Frontal cortex (tissue), 4 donors: ENCODE results near the gene SNX27. TPM values are rescaled to one million over a fixed set of nuclear protein-coding genes. Genes with fewer than 3 reads are reported as not detected.

Source experiments
- DNase-seq, 2 donors: peaks; one replicate each; pipeline ENCODE4 v3.0.0; 2012; ENCODE audit warnings: low spot score in 2 of 2
- FAIRE-seq: peaks from 2 replicates; lab custom pipeline; 2012; peaks lifted over from hg19 to GRCh38; lab: Jason Lieb, UNC
- total RNA-seq: library from RNA; depleted of rRNA; stranded (reverse); fragments of >200 nt; gene quantifications from one replicate; pipeline ENCODE4 v1.2.3, GENCODE V29; 2014
- donor health status: control.
- donor health status: control.
- donor health status: control.

SNX27 gene
- total RNA-seq, result 75.8 TPM

DNA sequence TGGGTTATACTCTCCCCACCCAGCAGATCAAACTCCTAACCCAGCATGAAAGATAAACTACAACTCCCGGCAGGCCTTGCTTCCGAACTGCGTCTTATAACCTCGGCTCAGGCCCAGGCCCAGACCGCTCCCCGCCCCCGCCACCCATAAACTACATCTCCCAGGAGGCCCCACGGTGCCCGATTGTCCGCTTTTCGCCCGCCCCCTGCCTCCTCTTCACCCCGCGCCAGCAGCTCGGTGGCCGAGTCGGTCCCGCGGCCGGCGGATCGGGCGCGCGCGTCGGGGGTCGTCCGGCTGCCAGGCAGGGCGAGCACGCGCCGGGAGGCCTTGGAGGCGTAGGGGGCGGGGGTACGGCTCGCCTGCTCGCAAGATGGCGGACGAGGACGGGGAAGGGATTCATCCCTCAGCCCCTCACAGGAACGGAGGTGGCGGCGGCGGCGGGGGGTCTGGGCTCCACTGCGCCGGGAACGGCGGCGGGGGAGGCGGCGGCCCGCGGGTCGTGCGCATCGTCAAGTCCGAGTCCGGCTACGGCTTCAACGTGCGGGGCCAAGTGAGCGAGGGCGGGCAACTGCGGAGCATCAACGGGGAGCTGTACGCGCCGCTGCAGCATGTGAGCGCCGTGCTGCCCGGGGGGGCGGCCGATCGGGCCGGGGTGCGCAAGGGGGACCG lies at the start of gene SNX27:
Gene SNX27 (plus strand): TSS at position 219 of the 669 bp plus-strand sequence. CDS start 152 bp downstream, at position 371.
- DNase-seq, result peak; percentile 90 to 93
- FAIRE-seq, result no peak

DNA sequence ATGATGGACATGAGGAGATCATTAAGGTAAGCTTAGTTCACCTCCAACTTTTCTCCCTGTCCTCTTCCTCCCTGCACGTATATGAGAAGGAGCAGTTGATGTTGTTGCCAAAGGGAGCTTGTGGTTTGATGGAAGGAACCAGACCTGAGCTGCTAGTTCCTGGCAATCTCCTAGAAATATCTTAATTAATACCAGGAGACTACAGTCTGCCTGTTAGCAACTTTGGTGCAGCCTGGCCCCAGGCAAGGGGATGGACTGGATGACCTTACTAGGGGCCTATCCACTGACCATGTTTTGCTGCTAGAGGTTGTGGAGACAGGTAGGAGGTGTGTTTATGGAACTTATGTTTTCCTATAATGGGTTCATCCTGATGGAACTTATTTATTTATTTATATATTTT lies 49.2 kb upstream of the SNX27 start:
- no peak for FAIRE-seq

DNA sequence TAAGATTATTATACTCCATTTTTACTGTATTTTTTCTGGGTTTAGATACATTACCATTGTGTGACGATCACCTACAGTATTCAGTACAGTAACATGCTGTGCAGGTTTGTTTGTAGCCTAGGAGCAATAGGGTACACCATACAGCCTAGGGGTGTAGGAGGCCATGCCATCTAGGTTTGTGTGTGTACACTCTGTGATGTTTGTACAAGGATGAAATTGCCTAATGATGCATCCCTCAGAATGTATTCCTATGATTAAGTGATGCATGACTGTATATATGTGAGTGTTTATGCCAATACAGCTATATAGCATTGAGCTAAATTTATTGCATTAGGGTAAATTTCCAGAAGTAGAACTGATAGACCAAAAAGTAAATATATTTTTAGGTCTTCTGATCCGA lies 48.5 kb upstream of the SNX27 start:
- no peak for DNase-seq

More for the DNA sequence above, 49.2 kb upstream of the SNX27 start:
- no peak for DNase-seq

GRCh38 chr1:151565502-151566189 lies 46.2 kb upstream of the SNX27 start:
- FAIRE-seq, result no peak
- no peak for DNase-seq

More for the DNA sequence above, 48.5 kb upstream of the SNX27 start:
- no peak for FAIRE-seq

DNA sequence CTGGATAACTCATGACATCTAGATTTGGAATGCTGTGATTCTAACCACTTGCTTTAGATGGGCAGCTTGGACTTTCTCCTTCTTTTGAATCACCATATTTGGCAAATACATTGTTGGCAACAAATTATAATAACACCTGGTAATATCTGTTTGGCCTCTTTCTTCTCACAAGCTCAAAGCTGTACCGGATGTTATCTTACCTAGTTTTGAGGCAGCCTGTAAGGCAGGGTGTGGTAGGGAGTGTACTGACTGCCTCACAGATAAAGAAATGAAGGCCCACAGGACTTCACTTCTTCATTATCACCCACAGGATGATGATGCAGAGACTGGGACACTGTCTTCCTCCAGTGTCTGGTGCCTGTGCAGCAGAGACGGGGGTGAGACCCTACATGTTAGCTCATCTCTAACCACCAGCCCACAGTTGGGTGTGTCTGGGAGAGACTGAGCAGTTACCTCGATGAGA lies 43.2 kb upstream of the SNX27 start:
- FAIRE-seq, result no peak

DNA sequence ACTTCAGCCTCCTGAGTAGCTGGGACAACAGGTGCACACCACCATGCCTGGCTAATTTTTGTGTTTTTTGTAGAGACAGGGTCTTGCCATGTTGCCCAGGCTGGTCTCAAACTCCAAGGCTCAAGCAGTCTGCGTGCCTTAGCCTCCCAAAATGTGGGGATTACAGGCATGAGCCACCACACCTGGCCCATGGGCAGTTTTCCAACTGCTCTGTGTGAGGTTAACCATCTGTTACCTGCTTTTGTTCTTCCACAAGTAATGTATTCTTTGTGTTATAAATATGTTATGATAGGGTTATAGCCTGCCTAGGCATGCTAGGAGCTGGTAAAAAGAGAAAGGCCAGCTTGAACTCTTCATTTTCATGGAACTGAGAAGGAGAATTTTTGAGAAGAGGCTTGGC lies 41.0 kb upstream of the SNX27 start:
- FAIRE-seq, result no peak
- DNase-seq, result no peak

More for the DNA sequence above, 43.2 kb upstream of the SNX27 start:
- no peak for DNase-seq

GRCh38 chr1:151574575-151575529 lies 37.0 kb upstream of the SNX27 start:
- FAIRE-seq (no peak), DNase-seq (no peak)

DNA sequence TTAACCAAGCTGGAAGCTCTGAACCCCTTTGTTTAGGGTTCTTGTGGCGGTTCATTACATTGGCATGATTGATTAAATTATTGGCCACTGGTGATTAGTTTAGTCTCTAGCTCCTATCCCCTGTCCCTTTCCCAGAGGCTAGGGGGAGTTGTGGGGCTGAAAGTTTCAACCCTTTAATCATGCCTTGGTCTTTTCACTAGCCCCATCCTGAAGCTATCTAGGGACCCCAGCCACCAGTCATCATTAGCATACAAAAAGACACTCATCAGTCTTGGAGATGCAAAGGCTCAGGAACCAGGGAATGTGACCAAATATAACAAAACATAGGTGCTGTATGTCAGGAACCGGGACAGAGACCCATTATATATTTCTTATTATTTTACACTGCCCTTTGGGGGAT lies 34.7 kb upstream of the SNX27 start:
- DNase-seq (no peak), FAIRE-seq (no peak)

- no peak for DNase-seq
- no peak for FAIRE-seq
Observed at GRCh38 chr1:151578941-151579340, 32.9 kb upstream of the SNX27 start.

DNA sequence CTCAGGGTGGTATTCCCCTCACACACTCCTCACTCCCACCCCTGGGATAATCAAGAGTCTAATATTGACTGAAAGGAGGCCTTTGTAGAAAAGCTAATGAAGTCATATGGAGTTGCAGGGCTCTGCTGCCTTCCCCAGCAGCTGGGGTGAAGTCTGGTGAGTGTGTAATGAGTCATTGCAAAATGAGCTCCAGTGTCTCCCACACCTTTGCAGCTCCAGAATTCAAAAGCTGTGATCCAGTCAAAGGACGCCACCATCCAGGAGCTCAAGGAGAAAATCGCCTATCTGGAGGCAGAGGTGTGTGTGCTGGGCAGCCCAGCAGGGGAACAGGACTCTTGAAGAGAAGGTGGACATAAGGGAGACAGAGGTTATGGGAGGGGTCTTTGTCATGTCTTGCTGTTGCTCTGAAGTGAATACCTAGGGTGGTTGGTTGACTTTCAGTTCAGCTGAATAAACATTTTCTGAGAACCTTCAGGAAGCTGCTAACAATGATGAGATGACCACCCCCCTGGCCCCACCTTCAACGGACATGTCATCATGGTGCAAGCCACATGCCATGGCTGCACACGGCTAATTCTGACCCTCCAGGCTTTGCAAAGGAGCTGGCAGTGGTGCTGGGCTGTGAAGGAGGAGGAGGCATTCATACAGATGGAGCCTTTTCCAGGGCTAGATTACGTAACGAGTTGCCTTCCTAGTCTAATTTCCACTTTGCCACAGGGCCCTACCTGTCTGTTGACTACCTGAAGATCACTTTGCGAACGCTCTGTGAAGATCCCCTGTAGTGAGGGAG lies 32.2 kb upstream of the SNX27 start:
- DNase-seq, result peak in 1 of 2 donors; percentile 35
- no peak for FAIRE-seq

DNA sequence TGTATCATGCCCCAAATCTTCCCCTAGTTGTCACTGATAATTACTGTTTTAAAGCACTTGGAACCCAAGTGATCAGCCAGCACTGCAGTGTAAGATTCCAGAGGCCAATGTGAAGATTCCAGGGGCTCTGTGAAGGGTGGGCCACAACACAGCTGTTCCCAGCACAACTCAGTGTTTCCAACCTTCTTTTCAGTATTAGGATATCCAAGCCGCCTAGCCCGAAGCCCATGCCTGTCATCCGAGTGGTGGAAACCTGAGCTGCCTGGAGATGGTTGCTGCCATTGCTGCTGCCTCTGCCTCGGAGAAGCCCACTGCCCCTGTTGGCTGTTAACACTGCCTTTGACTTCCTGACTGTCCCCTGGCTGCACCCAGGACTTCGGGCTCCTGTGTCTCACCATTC lies 30.4 kb upstream of the SNX27 start:
- no peak for DNase-seq
- FAIRE-seq, result no peak

DNA sequence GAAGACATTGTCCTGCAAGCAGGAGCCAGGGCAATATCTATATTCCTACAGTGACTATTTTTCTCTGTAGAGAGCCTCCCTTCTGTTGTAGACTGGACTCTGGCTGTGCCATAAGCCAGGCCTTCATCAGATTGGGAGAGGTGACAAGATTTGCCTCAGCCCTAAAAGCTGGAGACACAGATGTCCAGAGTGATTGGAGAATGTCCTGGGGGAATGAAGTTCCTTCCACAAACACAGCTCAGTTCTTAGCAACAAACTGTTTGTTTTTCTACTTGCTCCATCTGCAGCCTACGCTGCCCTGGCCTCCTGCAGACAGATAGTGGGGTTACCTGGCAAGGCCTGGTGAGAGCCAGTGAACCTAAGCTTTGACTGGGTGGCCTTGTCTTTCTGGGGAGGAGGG lies 29.9 kb upstream of the SNX27 start:
- FAIRE-seq, result no peak
- DNase-seq, result no peak

GRCh38 chr1:151583796-151584195 lies 28.1 kb upstream of the SNX27 start:
- FAIRE-seq, result no peak
- no peak for DNase-seq

- DNase-seq, result no peak
- no peak for FAIRE-seq
Observed at GRCh38 chr1:151584278-151584677, 27.6 kb upstream of the SNX27 start.

DNA sequence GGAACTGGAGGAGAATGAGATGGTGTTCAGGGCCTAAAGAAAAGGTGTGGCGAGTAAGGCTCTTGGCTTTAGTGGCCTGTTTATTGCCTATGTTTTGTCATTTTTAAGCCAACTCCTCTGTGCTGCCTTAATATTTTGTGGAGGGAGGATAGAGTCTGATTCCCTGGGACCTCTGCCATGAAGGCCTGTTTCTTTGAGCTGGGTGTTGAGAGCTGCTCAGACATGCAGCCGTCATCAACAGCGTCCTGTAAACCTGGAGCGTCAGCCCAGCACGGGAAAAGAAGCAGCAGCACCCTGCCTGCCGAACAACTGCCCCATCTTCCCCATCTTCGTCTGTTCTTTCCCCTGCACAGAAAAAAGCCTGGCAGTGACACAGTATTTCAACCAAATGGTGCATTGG lies 27.1 kb upstream of the SNX27 start:
- DNase-seq (no peak), FAIRE-seq (no peak)

- FAIRE-seq, result no peak
- no peak for DNase-seq
Observed at GRCh38 chr1:151585622-151586021, 26.2 kb upstream of the SNX27 start.

DNA sequence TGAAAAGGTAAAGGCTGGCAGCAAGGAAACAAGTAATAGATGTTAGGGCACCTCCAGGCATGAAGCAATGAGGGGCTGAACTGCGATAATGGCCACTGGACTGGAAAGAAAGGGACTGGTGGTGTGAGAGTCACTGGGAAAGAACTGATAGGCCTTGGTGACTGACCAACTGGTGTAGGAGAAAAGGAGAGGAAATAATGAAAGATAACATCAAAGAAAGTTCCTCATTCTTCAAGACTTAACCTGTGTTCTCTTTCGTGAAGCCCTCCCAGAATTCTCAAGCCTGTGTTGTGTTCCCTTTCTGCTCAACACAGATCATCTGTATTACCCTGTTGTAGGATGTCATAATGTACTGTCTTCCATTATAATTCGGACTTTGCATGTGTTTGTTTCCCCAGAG lies 20.9 kb upstream of the SNX27 start:
- DNase-seq, result no peak
- no peak for FAIRE-seq

GRCh38 chr1:151593730-151594129 lies 18.1 kb upstream of the SNX27 start:
- DNase-seq (no peak), FAIRE-seq (no peak)

- FAIRE-seq (no peak), DNase-seq (peak; percentile 50 to 68)
Observed at GRCh38 chr1:151594143-151594625, 17.7 kb upstream of the SNX27 start.
